CD4-positive, alpha-beta T cell treated with Interleukin-6 at 100 ng/mL for 8 hours (primary cell): ENCODE measurements around the gene OSBPL3.
"Not testable (repeated sequence)": the region's sequence is repeated elsewhere in the genome, so short reads cannot be mapped to it uniquely, and the experiment has no call there.

ENCODE experiments used
- DNase-seq: peaks from one replicate; pipeline ENCODE4 v3.0.0-alpha.2; 2020; ENCODE audit warnings: mixed read lengths, low spot score

OSBPL3 gene

DNA sequence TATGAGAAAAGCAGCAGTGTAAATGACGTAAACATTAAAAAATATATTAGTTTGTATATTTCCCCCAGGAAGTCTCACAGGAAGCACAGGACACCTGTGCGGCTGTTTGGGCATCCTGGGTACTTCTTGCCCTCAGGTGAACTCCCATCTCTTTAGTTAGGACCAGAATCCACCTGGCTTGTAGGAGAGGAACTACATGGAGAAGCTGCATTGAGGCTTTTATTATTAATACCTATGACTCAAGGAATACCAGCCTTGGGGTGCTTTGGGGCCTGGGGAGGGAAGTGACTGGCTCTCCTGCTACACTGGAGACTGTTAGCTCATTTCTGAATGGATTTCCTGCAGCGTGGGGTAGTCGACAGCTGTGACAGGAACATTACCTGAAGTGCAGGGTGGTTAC is 182.7 kb downstream of the OSBPL3 start:
- DNase-seq = no peak

GRCh38 chr7:24795407-24795767 is 184.6 kb downstream of the OSBPL3 start:
- DNase-seq = no peak

- not testable (repeated sequence) for DNase-seq
Observed at GRCh38 chr7:24794751-24795406, 185.1 kb downstream of the OSBPL3 start.

DNA sequence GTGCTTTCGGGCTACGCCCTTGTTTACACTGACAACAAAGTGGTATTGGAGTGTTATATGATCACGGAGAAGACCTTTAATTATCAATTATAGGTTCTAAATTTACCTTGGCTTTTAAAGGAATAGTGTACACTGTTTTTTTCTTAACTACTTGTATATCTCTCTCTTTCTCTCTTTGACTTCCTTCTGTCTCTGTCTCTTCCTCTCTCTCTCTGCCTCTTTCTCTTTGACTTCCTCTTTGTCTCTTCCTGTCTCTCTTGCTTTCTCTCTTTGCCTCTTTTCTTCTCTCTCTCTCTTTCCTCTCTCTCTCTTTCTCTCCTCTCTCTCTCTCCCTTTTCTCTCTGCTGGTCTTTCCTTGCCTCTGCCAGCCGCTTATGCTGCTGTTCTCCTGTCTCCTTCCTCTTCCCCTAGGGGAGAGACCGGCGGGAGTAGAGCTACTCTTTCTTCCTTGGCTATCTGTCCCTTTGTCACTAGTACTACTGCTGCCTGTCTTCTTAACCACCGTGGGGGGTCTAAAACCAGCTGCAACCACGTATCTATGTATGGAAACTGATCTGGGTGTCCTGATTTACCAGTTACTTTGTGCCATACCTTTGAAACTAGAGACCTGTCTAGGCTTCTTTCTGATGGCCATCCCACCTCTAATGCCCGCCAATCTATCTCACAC is 185.9 kb downstream of the OSBPL3 start:
- no peak for DNase-seq

DNA sequence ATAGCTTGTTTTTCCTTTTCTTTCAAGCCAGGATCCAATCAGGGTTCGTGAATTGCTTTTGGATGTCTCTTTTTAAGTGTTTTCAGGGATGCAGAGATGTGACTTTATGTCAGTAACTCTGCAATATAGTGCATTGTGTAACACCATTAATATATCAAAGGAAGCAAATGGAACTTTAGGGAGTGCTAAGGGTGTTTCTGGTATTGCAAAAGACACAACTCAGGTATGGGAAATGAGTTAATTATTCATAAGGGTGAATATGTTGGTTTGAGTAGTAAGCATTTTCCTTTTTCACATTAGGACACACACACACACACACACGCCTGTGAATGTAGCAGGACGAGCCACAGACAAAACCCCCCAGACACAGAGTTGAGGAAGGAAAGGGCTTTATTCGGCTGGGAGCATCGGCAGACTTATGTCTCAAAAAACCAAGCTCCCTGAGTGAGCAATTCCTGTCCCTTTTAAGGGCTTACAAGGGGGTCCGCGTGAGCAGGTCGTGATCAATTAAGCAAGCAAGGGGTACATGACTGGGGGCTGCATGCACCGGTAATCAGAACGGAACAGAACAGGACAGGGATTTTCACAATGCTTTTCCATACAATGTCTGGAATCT is 190.9 kb downstream of the OSBPL3 start:
- DNase-seq = no peak

- no peak for DNase-seq
Observed at GRCh38 chr7:24788075-24788474, 191.9 kb downstream of the OSBPL3 start.

GRCh38 chr7:24786941-24787340 is 193.0 kb downstream of the OSBPL3 start:
- no peak for DNase-seq

DNA sequence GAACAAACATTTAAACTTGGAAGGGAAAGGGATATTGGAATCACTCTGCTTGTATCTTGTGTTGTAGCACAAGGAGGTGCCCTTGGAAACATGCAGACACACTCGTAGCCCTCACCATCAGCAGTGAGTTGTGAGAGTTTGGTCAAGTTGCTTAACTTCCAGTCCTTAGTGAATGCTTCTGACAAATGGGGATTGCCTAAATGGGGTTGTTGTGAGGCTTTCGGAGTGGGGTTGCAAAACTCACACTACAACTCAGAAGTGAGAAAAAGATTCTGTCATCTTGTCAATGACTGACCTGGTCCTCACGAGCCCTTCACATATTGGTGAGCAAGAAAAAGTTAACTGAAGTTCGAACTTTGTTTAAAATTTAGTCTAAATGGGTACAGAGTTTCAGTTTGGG is 193.7 kb downstream of the OSBPL3 start:
- DNase-seq = no peak

GRCh38 chr7:24784277-24784676 is 195.7 kb downstream of the OSBPL3 start:
- no peak for DNase-seq

GRCh38 chr7:24783698-24784097 is 196.3 kb downstream of the OSBPL3 start:
- no peak for DNase-seq

- DNase-seq = no peak
Observed at GRCh38 chr7:24781106-24781505, 198.9 kb downstream of the OSBPL3 start.

GRCh38 chr7:24779283-24779655 is 200.7 kb downstream of the OSBPL3 start:
- no peak for DNase-seq

DNA sequence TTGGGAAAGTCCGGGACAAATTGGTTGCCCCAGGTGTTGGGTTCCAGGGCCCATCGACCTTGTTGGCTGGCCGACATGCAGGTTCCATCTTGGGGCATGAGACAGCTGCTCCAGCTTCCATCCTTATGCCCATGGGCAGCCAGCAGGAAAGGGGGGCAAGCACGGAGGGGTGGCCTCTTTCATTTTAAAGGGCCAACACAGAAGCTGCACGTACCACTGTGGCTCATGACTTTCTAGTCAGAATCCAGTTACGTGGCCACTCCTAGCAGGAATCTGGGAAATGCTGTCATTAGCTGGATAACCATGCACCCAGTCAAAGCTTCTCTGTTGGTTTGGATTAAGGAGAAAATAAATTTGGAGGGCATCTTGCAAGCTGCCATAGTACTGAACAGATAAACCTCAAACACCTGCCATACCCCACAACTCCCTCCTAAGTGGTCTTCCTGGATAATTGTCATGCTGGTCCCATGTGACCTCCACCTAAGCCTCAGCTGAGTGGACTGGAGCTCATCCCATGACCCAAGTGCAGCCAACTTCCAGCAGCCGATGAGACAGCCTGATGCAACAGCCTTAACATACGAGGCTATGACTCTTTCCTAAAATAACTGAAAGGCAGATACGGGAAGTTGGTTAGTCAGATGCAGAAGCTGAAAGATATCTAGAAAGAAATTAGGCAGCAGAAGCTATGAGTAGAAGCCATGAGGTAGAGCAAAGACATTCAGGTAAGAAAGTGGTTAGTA is 201.3 kb downstream of the OSBPL3 start:
- no peak for DNase-seq

DNA sequence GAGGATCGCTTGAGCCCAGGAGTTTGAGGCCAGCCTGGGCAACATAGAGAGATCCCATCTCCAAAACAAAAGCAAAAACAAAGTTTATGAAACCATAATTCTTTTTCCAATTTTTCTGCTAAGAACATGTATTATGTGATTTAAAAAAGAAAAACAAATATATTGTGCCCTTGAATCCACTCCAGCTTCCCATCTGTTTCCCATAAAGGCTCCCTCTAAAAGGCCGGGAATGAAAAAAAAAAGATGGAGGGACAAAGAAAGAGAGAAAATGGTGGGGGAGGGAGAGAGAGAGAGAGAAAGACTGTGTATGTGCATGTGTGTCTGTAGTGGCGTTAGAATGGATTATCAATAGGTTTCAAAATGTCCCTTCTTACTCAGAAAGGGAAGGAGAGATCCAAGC is 202.2 kb downstream of the OSBPL3 start:
- no peak for DNase-seq

GRCh38 chr7:24773646-24774045 is 206.3 kb downstream of the OSBPL3 start:
- no peak for DNase-seq

DNA sequence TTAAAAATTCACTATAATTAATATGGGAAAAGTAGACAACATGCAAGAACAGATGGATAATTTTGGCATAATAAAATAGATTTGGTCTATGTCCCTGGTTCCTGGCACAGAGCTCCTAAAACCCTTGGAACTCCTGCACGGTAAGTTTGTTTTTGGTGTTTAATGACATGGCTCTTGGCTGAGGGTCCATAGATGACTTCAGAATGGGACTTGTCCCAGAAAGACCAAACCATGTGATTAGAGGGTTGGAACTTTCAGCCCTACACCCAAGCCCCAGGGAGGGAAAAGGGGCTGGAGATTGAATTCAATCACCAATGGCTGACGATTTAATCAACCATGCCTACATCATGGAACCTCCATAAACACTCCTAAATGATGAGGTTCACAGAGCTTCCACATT is 210.1 kb downstream of the OSBPL3 start:
- no peak for DNase-seq

DNA sequence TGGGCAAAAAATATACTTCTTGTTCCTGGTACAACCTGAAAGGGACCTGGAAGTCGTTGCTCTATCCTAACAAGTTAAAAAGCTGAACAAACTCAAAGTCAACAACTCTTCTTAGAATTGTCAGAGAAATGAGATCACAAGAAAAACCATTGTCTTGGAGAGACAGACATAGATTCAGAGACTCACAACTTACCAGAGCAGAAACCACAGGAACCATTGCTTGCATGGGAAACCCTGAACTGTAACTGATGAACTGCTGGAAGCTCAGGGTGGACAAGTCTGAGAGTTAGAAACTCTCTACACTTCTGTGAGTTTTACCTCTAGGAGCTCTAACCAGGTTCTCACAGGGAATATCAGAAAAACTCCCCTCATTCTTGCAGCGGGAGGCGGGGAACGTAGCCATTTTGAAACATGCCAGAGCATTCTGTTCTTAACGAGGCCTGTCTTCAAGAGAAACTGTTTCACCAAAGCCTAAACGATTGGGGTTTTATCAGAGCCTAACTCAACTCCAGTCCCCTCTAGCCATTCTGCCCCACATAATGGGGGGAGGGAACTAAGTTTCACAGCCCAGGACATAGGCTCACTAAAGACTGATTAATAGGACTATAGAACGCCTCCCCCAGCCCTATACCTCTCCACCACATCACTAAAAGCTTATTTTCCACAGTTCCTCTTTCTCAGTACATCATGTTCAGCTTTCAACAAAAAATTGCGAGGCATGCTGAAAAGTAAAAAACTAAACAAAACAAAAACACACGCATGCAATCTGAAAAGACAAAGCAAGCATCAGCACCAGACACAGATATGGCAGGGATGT is 210.8 kb downstream of the OSBPL3 start:
- no peak for DNase-seq

DNA sequence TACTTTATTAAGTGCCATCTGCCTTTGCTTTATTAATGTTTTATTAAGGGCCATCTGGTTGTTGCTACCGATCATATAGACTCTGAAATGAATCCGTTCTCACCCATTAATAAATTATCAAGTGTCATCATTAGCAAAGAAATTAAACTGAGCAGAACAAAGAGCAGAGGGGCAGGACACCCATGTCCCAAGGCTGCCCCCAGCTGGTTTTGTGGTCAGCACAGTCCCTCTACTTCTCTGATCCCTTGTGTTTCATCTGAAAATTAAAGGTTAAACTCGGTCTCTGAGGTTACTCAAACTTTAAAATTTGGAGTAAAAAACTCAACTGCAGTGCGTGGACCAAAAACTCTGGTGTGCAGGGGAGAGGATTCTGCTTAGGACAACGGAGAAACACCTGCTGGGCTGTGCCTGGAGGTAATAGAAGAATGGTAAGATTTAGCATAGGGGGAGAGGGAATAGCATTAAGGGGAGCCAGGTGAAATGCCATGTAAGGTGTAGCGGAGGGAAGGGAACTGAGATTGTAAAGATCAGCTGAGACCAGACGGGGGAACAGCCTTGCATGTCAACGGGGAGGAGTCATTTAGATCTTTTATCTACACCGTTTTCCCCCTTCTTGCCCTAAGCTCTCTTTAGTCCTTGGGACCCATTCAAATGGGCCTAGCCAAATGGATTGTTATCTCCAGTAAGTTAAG is 212.0 kb downstream of the OSBPL3 start:
- no peak for DNase-seq

- no peak for DNase-seq
Observed at GRCh38 chr7:24764972-24765744, 214.8 kb downstream of the OSBPL3 start.

DNA sequence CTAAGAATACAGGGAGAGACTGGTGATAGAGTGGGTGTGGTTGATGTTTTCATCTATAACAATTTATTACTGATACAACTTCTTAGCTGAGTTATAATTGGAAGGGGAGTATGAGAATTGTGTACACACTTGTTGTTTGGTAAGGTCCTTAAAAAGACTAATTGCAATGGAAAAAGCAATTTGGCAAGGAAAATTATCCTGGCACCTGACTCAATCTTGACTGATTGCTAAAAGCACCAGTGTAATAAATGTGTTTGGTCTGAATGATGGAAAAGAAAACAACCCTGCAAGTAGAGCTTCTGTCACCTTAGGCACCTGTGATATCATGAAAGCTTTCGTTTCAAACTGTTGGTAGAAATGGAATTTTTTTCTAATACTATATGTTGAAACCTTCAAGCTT is 216.0 kb downstream of the OSBPL3 start:
- no peak for DNase-seq
